ENCODE measurements around the gene SLCO4A1. TPM values are rescaled to one million over a fixed set of nuclear protein-coding genes. Genes with fewer than 3 reads are reported as not detected.
A peak's percentile ranks its signal among the peaks of the same experiment; 100 is the strongest.

The SLCO4A1 gene
- total and polyA plus RNA-seq, 12 donors: 1.5 to 52.7 (median 6.8) TPM

DNA sequence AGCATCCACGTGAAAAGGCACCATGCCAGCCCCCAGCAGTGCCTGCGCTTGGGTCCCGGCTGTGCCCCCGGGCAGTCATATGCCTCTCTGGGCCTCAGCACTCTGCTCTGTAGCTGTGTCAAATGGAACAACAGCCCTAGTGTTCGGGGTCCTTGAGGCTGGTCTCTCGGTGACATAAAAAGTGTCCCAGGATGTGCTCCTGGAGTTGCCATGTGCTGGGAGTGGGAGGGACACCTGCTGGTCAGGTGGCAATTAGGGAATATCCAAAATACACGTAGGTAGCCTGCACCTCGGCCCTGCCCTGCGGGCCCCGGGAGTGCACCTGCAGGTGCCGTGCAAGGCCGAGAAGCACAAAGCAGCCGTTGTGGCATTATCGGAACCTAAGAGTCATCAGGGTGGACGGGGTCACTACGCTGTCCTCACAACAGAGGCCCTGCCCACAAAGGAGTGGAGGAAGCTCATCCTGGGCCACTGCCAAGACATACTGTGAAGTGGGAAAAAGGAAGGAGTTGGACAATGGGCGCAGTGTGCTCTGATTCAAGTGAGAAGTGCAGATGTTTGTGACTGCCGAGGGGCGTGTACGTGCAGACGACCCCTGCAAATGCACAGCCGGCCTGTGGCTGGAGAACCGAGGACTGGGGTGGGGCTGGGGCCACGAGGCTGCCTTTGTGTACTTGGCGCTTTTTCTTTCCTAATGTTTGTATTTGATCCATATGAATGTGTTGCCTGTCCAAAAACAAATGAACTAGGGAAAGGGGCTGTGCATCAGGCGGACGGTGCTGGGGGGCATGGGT is 24.6 kb downstream of the SLCO4A1 start:
- Histone ChIP-seq H3K4me3 (no peak overlapping the region), H3K27me3 (no peaks in the 10 kb centered on the region), H3K4me1 (peaks cover 0 to 30% (median 23%) of the 10 kb centered on the region in 9 donors), H3K27ac (peak overlapping the region in 3 of 10 donors; percentile 25 to 58 (median 31)), H3K9me3 (no peaks in the 10 kb centered on the region), H3K36me3 (peaks cover 0 to 3% (median 0%) of the 10 kb centered on the region in 9 donors)
- WGBS, 2 donors: 52 to 53% methylated on average over 27 of the region's 27 CpGs
- ATAC-seq: peak; percentile 33 to 71 (median 61)
- peak in 1 of 2 donors; percentile 74 for DNase-seq
- no peak for TF ChIP-seq CTCF (IDR thresholded peaks at IDR 0.05)
- intact Hi-C loops (cut with DNase I): loop anchor here in 7 of 10 donors (5.0 kb wide), 3 partner anchors 125 to 165 kb away; no protein-coding TSS in a partner anchor

DNA sequence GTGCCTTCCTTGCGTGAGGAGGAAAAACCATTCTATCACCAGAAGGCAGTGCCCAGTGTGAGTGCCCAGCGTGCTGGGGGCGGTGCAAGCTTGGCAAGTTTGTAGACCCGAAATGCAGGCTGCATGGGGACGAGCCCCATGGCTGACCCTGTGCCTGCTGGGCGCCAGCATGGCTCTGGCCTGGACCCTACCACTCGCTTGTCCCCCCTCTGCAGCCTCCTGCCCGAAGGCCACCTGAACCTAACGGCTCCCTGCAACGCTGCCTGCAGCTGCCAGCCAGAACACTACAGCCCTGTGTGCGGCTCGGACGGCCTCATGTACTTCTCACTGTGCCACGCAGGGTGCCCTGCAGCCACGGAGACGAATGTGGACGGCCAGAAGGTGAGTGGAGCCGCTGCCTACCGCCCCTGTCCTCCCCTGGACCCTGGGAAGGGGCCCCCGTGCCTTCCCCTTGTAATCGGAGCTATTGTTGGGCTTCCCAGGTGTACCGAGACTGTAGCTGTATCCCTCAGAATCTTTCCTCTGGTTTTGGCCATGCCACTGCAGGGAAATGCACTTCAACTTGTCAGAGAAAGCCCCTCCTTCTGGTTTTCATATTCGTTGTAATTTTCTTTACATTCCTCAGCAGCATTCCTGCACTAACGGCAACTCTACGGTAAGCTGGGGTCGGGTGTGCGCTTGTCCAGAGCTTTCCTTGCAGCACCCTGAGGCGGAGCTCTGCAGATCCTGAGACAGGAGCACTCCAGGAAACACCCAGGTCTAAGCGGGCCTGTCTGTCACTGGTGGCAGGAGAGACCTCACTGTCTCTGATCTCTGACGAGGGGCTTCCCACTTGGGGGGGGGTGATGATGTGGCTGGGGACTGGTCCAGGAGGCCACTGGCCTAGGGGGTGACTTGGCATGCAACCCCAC is 25.5 kb downstream of the SLCO4A1 start:
- peaks cover 0 to 3% (median 0%) of the 10 kb centered on the region in 9 donors for H3K36me3 ChIP-seq
- ATAC-seq (peak in 1 of 8 donors; percentile 5), DNase-seq (no peak)
- no peaks in the 10 kb centered on the region for H3K9me3 ChIP-seq
- no peaks in the 10 kb centered on the region for H3K27me3 ChIP-seq
- H3K4me3 ChIP-seq: no peak overlapping the region
- intact Hi-C loops (cut with DNase I): loop anchor here (1.0 to 5.0 kb wide), 8 partner anchors 121 to 165 kb away; no protein-coding TSS in a partner anchor
- WGBS, 2 donors: 79 to 80% methylated on average over 30 of the region's 30 CpGs
- TF ChIP-seq CTCF (IDR thresholded peaks at IDR 0.05): no peak
- H3K4me1 ChIP-seq: peaks cover 0 to 27% (median 23%) of the 10 kb centered on the region in 9 donors
- peak overlapping the region in 1 of 10 donors; percentile 58 for H3K27ac ChIP-seq

DNA sequence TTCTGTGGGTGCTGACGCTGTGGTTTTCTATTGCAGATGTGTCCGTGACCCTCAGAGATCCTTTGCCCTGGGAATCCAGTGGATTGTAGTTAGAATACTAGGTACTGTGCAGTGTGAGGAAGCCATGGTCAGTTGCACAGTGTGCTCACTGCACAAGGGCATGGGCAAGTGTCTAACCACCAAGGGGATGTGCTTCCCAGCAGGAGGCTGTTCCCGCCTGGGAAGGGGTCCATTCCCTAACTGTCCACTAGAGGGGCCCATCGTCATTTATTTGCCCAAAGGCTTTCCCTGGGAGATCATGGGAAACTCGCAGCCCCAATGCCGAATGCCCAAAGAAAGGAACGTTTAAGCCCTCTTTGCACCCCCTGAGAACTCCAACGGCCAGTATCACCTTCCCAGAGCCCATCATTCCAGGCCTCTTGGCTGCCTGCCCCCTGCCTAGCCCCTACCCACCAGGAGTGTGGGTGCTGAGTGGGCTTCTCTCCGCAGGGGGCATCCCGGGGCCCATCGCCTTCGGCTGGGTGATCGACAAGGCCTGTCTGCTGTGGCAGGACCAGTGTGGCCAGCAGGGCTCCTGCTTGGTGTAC is 26.2 kb downstream of the SLCO4A1 start:
- H3K27ac ChIP-seq: no peak overlapping the region
- H3K4me3 ChIP-seq: no peak overlapping the region
- H3K36me3 ChIP-seq: peaks cover 0 to 3% (median 0%) of the 10 kb centered on the region in 9 donors
- DNase-seq (peak; percentile 58 to 82), ATAC-seq (peak; percentile 36 to 82 (median 70))
- no peaks in the 10 kb centered on the region for H3K27me3 ChIP-seq
- H3K4me1 ChIP-seq: peaks cover 0 to 27% (median 23%) of the 10 kb centered on the region in 9 donors
- H3K9me3 ChIP-seq: no peaks in the 10 kb centered on the region
- TF ChIP-seq CTCF (IDR thresholded peaks at IDR 0.05): peak; percentile 60 to 88 (median 86)
- intact Hi-C loops (cut with DNase I): loop anchor here (1.0 to 5.0 kb wide), 8 partner anchors 120 to 166 kb away; no protein-coding TSS in a partner anchor
- WGBS, 2 donors: 53 to 56% methylated on average over 13 of the region's 13 CpGs
